Loucy (cell line): ENCODE measurements around the gene DLK1.

Experiments
- EZH2phosphoT487 ChIP-seq: fragments of 200-600 bp; IDR thresholded peaks from 2 replicates; pipeline ENCODE4 v1.6.1; 2018; ENCODE audit warnings: antibody characterized with exemption, mild to moderate bottlenecking, moderate library complexity, borderline replicate concordance
- TF ChIP-seq, protein P1 (sequence below): fragments of 200-600 bp; sonication (generic); conservative IDR thresholded peaks from 2 replicates; pipeline ENCODE4 v1.5.1; 2014; ENCODE audit warnings: mild to moderate bottlenecking, antibody characterized with exemption, low read length

GRCh38 chr14:100737526-100737925 is 10.8 kb downstream of the DLK1 start:
- TF ChIP-seq, protein P1, sequence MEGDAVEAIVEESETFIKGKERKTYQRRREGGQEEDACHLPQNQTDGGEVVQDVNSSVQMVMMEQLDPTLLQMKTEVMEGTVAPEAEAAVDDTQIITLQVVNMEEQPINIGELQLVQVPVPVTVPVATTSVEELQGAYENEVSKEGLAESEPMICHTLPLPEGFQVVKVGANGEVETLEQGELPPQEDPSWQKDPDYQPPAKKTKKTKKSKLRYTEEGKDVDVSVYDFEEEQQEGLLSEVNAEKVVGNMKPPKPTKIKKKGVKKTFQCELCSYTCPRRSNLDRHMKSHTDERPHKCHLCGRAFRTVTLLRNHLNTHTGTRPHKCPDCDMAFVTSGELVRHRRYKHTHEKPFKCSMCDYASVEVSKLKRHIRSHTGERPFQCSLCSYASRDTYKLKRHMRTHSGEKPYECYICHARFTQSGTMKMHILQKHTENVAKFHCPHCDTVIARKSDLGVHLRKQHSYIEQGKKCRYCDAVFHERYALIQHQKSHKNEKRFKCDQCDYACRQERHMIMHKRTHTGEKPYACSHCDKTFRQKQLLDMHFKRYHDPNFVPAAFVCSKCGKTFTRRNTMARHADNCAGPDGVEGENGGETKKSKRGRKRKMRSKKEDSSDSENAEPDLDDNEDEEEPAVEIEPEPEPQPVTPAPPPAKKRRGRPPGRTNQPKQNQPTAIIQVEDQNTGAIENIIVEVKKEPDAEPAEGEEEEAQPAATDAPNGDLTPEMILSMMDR, result no peak
- no peak for TF ChIP-seq EZH2phosphoT487
